Stomach (tissue), 9 donors: Measurements from ENCODE around the gene MYRIP. TPM values are rescaled to one million over a fixed set of nuclear protein-coding genes. Genes with fewer than 3 reads are reported as not detected.

Experiments used
- DNase-seq, 2 donors: peaks; one replicate each; pipeline versions ENCODE4 v3.0.0 to v3.0.0-alpha.2; 2013 to 2019
- H3K27ac ChIP-seq, 5 donors: fragments of 200-600 bp in 4 of 5; sonication (generic) in 4 of 5; one replicate each; pipeline ENCODE4 v1.5.1; 2013 to 2019; ENCODE audit warnings: mild to moderate bottlenecking in 1 of 5, moderate library complexity in 1 of 5
- H3K27me3 ChIP-seq, 3 donors: fragments of 200-600 bp; sonication (generic); one replicate each; pipeline ENCODE4 v1.5.1; 2017 to 2019; ENCODE audit warnings: mixed run types in 1 of 3
- H3K36me3 ChIP-seq, 4 donors: fragments of 200-600 bp; sonication (generic); 1 replicate in 3 of 4; 2 replicates in 1 of 4; pipeline ENCODE4 v1.5.1; 2016 to 2019
- H3K4me1 ChIP-seq, 4 donors: fragments of 200-600 bp; sonication (generic); one replicate each; pipeline ENCODE4 v1.5.1; 2016 to 2019
- H3K4me3 ChIP-seq, 4 donors: fragments of 200-600 bp; sonication (generic) in 3 of 4; one replicate each; pipeline ENCODE4 v1.5.1; 2016 to 2019; ENCODE audit warnings: mild to moderate bottlenecking in 1 of 4
- H3K9me3 ChIP-seq, 4 donors: fragments of 200-600 bp; sonication (generic); one replicate each; pipeline ENCODE4 v1.5.1; 2016 to 2019
- CTCF ChIP-seq, 7 experiments: fragments of 450-650 bp in 4 of 7; fragments of 200-600 bp in 3 of 7; sonication (generic) in 3 of 7; IDR thresholded peaks; one replicate each; pipeline ENCODE4 v1.5.1; 2016 to 2019; ENCODE audit warnings: antibody characterized with exemption in 7 of 7, control low read depth in 2 of 7, mild to moderate bottlenecking in 1 of 7
- EP300 ChIP-seq: sonication (generic); formaldehyde crosslinking; IDR thresholded peaks from one replicate; pipeline ENCODE4 v1.6.1; 2017; ENCODE audit warnings: antibody characterized with exemption
- POLR2A ChIP-seq, 4 donors: fragments of 450-650 bp; IDR thresholded peaks; one replicate each; pipeline ENCODE4 v1.6.1; 2016; ENCODE audit warnings: antibody characterized with exemption in 4 of 4, control low read depth in 2 of 4, mild to moderate bottlenecking in 1 of 4, moderate library complexity in 1 of 4
- POLR2AphosphoS5 ChIP-seq, 3 donors: sonication (generic); formaldehyde crosslinking; IDR thresholded peaks; one replicate each; pipeline ENCODE4 v1.6.1; 2016; ENCODE audit warnings: antibody characterized with exemption in 3 of 3
- WGBS, 5 donors: extraction: QIAGEN DNeasy Blood & Tissue Kit in 3 of 5; methylation state at CpG; one replicate each; pipeline versions ENCODE4 v1.1.5 to v1.1.7; 2013 to 2018; 5-methylcytosine and 5-hydroxymethylcytosine counted together
- intact Hi-C: fragments of 100-400 bp; cut with DNase I; formaldehyde crosslinking; loops from one replicate; pipeline ENCODE4 v1.15.1; 2023; ENCODE audit warnings: low total_unique reads
- polyA plus RNA-seq, 3 donors: library from polyadenylated mRNA; stranded (reverse); fragments of 200-250 nt; gene quantifications; one replicate each; pipeline ENCODE4 v1.2.3, GENCODE V29; 2013
- total RNA-seq, 5 donors: library from RNA; depleted of rRNA; stranded (reverse); fragments of >200 nt; gene quantifications; one replicate each; pipeline versions ENCODE4 v1.1.0 to v1.2.3, GENCODE V29; 2014 to 2016
- donor health status: healthy with polysubstance abuse.
- donor health status: Bipolar disorder and iron deficiency.
- donor health status: healthy.

The MYRIP gene
- total and polyA plus RNA-seq, 8 donors, result 1.8 to 20.6 (median 6.8) TPM

GRCh38 chr3:40294434-40294833 lies 485.0 kb downstream of the MYRIP start:
- Histone ChIP-seq H3K4me1 (no peaks in the 10 kb centered on the region), H3K9me3 (no peaks in the 10 kb centered on the region), H3K36me3 (peaks cover 0 to 37% (median 8%) of the 10 kb centered on the region in 4 donors), H3K27ac (no peak overlapping the region), H3K4me3 (no peak overlapping the region), H3K27me3 (no peaks in the 10 kb centered on the region)
- 95 to 98% (median 97%) methylated on average over 1 of the region's 1 CpG for WGBS, 5 donors
- DNase-seq, result no peak
- intact Hi-C loops, result no loop called here
- TF ChIP-seq EP300 (no peak), POLR2AphosphoS5 (IDR thresholded peaks at IDR 0.05) (no peak), CTCF (IDR thresholded peaks at IDR 0.05) (no peak), POLR2A (IDR thresholded peaks at IDR 0.05) (no peak)

GRCh38 chr3:40298075-40298474 lies 488.7 kb downstream of the MYRIP start:
- 91 to 100% (median 96%) methylated on average over 2 of the region's 2 CpGs for WGBS, 5 donors
- intact Hi-C loops, result no loop called here

DNA sequence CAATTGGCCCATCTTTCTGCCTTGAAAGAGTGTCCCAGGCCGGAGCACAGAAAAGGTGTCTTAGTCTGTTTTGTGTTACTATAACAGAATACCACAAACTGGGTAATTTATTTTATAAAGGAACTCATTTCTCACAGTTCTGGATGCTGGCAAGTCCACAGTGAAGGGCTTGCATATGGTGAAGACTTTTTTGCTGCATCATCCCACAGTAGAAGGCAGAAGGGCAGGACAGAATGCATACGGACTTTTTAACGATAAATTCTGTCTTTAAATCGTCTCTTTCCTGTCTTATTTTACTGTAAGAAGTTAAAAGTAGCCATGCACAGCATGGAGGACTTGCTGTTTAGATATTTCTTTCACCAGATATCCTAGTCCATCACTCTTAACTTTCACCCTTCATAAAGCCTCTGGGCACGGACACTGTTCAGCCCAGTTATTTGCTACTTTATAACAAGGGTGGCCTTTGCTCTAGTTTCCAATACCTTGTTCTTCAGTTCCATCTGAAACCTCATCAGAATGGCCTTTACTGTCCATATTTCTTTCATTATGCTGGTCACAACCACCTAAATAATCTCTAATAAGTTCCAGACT lies 489.8 kb downstream of the MYRIP start:
- Histone ChIP-seq H3K27me3 (no peaks in the 10 kb centered on the region), H3K4me3 (no peak overlapping the region), H3K36me3 (peaks cover 0 to 38% (median 15%) of the 10 kb centered on the region in 4 donors), H3K27ac (no peak overlapping the region), H3K4me1 (peaks cover 0 to 8% (median 0%) of the 10 kb centered on the region in 4 donors), H3K9me3 (no peaks in the 10 kb centered on the region)
- 88 to 94% (median 91%) methylated on average over 5 of the region's 5 CpGs for WGBS, 5 donors
- intact Hi-C loops, result no loop called here
- DNase-seq, result no peak
- no peak for TF ChIP-seq POLR2AphosphoS5 (IDR thresholded peaks at IDR 0.05)
- no peak for TF ChIP-seq POLR2A (IDR thresholded peaks at IDR 0.05)
- TF ChIP-seq EP300, result no peak
- TF ChIP-seq CTCF (IDR thresholded peaks at IDR 0.05), result no peak

More at GRCh38 chr3:40298075-40298474, 488.7 kb downstream of the MYRIP start:
- H3K27ac ChIP-seq, result no peak overlapping the region
- H3K9me3 ChIP-seq, result no peaks in the 10 kb centered on the region
- TF ChIP-seq POLR2A (IDR thresholded peaks at IDR 0.05) (no peak), CTCF (IDR thresholded peaks at IDR 0.05) (no peak), EP300 (no peak), POLR2AphosphoS5 (IDR thresholded peaks at IDR 0.05) (no peak)
- H3K4me3 ChIP-seq, result no peak overlapping the region
- H3K27me3 ChIP-seq, result no peaks in the 10 kb centered on the region
- H3K4me1 ChIP-seq, result peaks cover 0 to 8% (median 0%) of the 10 kb centered on the region in 4 donors
- H3K36me3 ChIP-seq, result peaks cover 0 to 38% (median 15%) of the 10 kb centered on the region in 4 donors
- DNase-seq, result no peak

DNA sequence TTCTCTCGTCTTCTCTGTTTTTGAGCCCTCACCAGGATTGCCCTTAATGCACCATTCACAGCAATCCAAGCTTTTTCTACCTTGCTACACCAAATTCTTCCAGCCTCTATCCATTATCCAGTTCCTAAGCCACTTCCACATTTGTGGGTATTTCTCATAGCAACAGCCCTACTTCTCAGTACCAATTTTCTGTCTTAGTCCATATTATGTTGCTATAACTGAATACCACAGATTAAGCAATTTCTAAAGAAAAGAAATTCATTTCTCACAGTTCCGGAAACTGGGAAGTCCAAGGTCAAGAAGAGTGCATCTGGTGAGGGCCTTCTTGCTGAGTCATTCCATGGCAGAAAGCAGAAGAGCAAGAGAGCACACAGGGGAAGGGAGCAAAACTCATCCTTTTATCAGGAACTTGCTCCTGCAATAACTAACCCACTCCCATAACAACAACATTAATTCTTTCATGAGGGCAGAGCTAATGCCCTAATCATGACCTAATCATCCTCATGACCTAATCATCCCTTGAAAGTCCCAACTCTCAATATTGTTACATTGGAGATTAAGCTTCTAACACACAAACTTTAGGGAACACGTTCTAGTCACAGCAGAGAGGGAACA lies 490.4 kb downstream of the MYRIP start:
- H3K4me3 ChIP-seq, result no peak overlapping the region
- no peak overlapping the region for H3K27ac ChIP-seq
- H3K27me3 ChIP-seq, result no peaks in the 10 kb centered on the region
- no peaks in the 10 kb centered on the region for H3K9me3 ChIP-seq
- intact Hi-C loops, result no loop called here
- 72 to 90% (median 89%) methylated on average over 3 of the region's 3 CpGs for WGBS, 5 donors
- H3K4me1 ChIP-seq, result peaks cover 0 to 8% (median 0%) of the 10 kb centered on the region in 4 donors
- H3K36me3 ChIP-seq, result peaks cover 0 to 33% (median 13%) of the 10 kb centered on the region in 4 donors
- no peak for TF ChIP-seq POLR2A (IDR thresholded peaks at IDR 0.05)
- peak in 1 of 3 donors; percentile 26 for TF ChIP-seq POLR2AphosphoS5 (IDR thresholded peaks at IDR 0.05)
- peak in 1 of 2 donors; percentile 41 for DNase-seq

DNA sequence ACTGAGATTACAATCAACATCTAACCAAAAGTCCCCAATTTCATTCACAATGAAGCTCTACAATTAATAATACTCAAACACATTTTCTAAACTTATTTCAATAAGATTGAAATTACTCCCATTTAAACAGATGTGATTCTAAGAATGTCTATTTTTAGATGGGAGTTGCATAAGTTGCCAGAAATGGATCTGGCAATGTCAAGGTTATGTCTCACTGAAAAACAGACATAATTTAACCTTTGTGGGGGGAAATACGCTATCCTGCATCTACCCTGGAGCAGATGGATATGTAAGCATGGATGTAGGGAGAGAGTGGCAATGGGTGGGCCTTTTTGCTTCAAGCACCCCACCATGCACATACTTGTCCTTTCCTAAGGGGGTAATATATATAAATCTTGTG lies 493.4 kb downstream of the MYRIP start:
- WGBS, 5 donors, result 77 to 88% (median 82%) methylated on average over 1 of the region's 1 CpG
- H3K4me3 ChIP-seq, result no peak overlapping the region
- intact Hi-C loops, result no loop called here
- no peak for TF ChIP-seq CTCF (IDR thresholded peaks at IDR 0.05)
- no peaks in the 10 kb centered on the region for H3K27me3 ChIP-seq
- no peak for DNase-seq
- H3K9me3 ChIP-seq, result no peaks in the 10 kb centered on the region
- peaks cover 0 to 24% (median 10%) of the 10 kb centered on the region in 4 donors for H3K36me3 ChIP-seq
- H3K4me1 ChIP-seq, result peaks cover 0 to 8% (median 0%) of the 10 kb centered on the region in 4 donors
- H3K27ac ChIP-seq, result no peak overlapping the region
